ENCODE results near the gene OPA3.
"Not testable (repeated sequence)": the region's sequence is repeated elsewhere in the genome, so short reads cannot be mapped to it uniquely, and the experiment has no call there.

OPA3 gene

DNA sequence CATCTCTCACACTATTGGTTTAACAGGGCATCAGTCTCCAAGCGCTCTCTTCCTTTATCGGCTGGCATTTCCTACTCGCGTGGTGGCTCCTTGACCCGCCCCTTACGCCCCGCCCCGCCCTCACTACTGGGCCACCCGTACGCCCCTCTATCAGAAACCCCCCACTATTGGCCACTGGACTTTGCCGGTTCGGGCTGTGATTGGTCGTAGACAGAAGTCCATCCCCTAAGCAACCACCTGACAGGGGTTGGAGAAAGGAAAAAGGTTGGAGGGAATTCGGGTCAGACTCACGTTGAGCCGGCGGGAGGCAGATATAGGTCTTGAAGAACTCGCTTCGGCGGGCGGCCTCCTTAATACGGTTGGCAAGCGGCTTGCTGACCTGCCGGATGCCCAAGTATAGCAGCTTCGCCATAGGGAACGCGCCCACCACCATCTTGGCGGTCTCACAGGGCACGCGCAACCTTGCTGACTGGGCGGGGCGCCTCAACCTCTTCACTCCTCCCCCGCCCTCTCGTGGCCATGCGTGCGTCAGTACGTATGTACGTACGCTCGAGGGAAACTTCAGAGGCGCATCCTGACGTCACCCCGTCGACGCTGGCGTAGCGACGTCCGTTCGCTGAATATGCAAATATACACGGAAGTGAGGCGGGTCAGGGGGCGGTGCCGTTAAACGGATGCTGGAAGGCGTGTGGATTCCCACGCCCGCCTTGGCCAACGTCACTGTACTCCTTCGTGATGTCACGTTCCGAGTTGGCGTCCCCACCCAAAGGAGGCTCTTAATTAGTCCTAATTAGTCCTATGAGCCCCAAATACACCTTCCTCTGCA is at the start of gene OPA3:
OPA3 (minus strand) TSS at position 471 of the 826 bp plus-strand sequence; CDS start at position 433, 38 bp downstream.
- peak; percentile 100 for DNase-seq (ENCODE audit: low read depth)

DNA sequence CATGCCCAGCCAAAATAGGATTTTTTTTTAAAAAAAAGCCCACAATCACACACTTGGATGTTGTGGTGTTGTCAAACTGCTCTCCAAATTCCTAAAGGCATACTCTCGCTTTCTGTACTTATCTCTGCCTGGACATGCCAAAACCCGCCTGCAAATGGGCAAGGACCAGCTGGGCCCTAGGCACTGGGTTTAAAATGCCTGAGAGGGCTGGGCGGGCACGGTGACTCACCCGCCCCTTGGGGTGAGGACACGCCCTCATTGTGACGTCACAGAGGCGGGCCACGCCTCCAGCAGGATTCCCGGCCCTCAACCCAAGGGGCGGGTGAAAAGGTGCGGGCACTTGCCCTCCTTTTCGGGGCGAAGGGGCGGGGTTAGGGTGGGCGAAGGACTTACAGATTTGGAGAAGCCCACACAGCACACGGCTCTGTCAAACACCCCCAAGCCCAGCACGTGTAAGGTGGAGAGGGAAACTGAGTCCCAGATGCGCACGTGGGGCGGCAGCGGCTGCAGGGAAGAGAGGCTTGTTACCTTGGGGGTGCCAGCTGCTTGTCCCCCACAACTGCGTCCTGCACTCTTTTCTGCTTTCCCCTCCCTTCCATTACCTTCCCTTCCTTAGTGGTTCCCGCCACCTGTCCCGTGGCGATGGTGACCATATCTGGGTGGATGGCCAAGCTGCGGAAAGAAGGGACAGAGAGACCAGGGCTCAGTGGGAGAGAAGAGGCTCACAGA is 48.0 kb upstream of the OPA3 start:
- no peak for DNase-seq (ENCODE audit: low read depth)

DNA sequence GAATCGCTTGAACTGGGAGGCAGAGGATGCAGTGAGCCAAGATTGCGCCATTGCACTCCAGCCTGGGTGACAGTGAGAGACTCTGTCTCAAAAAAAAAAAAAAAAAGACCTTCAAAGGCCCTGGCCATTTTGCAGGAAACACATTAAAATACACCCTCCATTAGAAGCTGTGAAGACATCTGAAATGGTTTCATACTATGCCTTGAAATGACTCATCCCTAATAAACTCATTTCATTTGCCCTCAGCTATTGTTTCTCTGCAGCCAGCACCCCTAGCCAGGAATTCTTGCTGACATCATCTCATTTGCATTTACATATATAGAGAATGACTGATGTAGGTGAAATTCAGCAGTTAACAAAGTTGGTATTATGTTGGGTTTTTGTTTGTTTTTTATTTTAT is 45.9 kb upstream of the OPA3 start:
- no peak for DNase-seq (ENCODE audit: low read depth)

DNA sequence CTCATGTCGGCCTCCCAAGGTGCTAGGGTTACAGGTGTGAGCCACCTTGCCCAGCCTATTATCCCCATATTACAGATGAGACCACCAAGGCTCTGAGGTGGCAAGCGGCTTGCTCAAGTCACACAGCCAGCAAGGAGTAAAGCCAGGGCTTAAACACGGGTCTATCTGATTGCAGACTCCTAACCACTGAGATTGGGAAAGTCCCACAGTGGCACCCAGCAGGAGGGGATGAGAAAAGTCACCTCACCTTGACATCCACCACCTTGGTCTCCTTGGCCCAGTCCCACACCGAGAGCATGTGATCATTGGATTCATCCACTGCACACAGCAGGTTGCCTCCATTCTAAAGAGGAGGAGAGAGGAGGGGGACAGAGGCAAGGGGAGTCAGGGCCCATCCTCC is 45.1 kb upstream of the OPA3 start:
- DNase-seq (ENCODE audit: low read depth): no peak

DNA sequence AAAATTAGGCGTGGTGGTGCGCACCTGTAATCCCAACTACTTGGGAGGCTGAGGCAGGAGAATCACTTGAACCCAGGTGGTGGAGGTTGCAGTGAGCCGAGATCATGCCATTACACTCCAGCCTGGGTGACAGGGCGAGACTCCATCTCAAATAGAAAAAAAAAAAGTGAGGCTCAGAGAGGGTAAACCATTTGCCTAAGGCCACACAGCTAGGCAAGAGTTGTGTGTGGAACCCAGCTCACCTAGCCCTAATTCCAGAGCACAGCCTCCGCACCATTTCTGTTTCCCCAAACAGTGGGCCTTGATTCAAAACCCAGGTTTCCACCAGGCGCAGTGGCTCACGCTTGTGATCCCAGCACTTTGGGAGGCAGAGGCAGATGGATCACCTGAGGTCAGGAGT is 43.6 kb upstream of the OPA3 start:
- DNase-seq (ENCODE audit: low read depth): not testable (repeated sequence)

DNA sequence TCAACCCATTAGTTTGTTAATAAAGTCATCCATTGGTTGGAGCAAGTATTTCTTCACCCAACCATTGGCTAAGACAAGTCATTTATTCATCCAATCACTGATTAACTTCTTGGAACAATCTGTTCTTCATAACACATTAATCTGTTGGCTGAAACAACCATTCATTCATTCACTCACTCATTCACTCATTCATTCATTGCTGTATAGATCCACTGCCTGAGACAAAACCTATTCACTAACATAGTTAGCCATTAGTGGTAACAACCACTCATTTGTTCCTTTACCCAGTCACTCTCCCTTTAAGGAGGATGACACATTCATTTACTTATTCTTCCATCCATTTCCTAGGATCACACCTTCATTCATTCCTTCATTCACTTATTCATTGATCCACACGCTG is 39.4 kb upstream of the OPA3 start:
- DNase-seq (ENCODE audit: low read depth): no peak

DNA sequence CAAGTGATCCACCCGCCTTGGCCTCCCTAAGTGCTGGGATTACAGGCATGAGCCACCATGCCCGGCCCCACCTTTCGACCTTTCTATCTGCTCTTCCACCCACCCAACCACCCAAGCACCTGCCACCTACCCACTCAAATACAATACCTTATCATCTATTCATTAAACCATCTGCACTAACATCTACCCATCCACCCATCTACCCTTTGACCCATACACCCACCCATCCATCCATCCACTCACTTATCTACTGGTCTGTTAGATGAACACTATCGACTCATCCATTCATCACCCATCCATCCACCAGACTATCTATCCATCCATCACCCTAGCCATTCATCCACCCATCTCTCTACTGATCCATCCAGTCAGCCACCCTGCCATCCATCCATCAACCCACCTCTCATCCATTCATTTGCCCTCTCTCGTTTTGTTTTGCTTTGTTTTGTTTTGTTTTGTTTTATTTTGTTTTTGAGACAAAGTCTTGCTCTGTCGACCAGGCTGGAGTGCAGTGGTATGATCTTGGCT is 37.4 kb upstream of the OPA3 start:
- no peak for DNase-seq (ENCODE audit: low read depth)

DNA sequence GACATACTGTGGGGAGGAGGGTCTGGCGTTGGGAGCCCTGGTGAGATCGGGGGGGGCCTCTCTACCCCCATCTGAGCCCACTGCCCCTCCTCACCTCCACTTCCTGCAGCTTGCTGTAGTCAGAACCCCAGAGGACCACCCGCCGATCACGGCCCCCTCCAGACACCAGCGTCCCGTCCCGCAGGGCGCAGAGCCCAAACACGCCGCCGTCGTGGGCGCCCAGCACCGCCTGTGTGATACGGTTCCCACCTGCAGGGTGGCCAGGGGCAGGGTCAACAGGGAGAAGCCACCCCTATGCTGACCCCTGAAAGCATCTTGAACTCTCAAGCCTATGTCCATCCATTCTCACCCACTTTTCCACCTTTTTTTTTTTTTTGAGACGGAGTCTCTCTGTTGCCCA is 36.8 kb upstream of the OPA3 start:
- no peak for DNase-seq (ENCODE audit: low read depth)

DNA sequence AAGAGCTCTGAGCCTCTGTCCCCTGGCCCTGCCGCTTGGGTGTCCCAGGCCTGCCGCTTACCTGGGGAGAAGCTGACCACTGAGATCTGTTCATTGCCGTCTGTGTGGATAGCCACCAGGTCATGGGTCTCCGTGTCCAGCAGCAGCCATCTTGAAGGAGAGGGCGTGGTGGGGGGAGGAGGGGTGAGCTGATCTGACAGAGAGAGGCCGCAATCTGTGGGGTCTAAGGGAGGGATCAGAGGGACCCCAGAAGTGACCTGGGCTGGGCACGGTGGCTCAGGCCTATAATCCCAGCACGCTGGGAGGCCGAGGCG is 32.1 kb upstream of the OPA3 start:
- no peak for DNase-seq (ENCODE audit: low read depth)

DNA sequence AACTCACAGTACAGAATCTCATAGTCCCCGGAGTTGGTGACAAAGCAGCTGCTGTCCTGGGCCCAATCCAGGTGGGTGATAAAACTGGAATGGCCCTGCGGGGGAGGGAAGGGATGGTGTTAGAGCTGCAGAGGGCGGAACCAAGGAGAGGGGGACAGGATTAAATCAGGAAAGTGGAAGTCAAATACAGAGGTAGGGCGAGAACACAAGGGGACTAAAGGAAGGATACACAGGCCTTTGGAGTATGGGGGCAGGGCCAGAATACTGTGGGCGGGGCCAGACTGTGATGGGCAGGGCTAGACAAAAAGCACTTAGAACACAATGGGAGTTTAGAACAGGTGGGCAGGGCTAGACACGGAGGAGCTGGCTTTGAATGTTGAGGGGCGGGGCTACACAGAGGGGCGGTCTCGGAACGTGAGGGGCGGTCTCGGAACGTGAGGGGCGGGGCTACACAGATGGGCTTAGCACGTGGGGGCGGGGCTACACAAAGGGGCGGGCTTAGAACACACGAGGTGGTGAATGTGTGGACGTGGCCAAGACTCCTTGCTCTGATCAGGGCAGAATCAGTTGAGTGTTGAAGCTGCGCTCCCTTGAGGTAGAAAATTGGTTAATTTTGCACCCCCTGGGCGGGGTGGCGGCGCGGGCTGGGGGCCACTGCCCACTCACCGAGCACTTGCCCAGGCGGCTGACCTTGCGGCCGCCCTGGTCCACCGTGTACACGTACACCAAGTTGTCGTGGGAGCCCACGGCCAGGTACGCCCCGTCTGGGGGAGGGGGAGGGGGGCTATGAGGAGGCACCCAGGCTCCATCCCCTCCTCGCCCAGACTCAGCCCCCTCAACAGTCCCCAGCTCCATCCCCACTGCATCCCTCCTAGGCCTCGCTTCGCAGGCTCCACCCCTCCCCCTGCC is 31.4 kb upstream of the OPA3 start:
- DNase-seq (ENCODE audit: low read depth): peak; percentile 49

DNA sequence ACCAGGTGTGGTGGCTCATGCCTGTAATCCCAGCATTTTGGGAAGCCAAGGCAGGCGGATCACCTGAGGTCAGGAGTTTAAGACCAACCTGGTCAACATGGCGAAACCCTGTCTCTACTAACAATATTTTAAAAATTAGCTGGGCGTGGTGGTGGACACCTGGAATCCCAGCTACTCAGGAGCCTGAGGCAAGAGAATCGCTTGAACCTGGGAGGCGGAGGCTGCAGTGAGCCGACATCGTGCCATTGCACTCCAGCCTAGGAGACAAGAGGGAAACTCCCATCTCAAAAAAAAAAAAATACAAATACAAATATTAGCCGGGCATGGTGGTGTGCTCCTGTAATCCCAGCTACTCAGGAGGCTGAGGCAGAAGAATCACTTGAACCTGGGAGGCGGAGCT is 30.5 kb upstream of the OPA3 start:
- DNase-seq (ENCODE audit: low read depth): not testable (repeated sequence)

DNA sequence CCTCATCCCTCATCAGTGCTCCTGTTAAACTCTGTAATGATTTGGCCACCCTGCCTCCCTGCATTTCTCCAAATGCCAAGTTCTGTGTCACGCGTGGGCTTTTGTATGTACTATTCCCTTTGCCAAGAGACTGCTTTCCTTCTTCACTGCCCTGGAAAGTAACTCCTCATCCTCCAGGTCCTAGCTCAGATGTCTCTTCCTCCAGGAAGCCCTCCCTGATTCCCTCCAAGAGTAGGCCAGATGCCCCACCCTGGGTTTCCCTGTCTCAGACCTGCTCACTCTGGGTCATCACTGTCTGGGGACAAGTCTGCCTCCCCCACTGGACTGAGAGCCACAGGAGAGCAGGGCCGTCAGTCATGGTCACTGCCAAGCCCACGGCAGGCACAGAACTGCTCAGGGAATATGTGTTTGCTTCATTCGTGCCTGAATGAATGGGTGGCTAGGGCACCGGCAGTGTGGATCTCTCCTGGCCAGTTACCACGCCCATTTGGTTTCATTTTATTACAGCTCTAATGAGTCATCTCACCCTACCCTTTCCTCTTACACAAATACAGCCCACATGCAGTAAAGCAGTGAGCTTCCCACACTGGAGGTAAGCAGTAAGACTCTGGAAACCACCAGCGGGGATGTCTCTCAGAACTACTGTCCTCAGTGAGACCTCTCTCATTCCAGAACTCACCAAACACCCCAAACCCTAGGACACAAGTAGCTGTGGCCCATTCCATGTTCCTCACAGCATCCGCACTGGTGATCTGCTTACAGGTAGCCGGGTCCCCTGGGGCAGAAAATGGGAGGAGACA is 29.5 kb upstream of the OPA3 start:
- peak; percentile 11 for DNase-seq (ENCODE audit: low read depth)

DNA sequence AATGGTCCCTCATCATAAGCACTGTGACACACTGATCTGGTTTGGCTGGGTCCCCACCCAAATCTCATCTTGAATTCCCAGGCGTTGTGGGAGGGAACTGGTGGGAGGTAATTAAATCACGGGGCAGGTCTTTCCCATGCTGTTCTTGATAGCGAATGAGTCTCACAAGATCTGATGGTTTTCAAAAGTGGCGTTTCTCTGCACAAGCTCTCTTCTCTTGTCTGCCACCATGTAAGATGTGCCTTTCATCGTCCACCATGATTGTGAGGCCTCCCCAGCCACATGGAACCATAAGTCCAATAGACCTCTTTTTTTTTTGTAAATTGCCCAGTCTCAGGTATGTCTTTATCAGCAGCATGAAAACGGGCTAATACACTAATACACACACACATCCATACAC is 24.3 kb upstream of the OPA3 start:
- no peak for DNase-seq (ENCODE audit: low read depth)

DNA sequence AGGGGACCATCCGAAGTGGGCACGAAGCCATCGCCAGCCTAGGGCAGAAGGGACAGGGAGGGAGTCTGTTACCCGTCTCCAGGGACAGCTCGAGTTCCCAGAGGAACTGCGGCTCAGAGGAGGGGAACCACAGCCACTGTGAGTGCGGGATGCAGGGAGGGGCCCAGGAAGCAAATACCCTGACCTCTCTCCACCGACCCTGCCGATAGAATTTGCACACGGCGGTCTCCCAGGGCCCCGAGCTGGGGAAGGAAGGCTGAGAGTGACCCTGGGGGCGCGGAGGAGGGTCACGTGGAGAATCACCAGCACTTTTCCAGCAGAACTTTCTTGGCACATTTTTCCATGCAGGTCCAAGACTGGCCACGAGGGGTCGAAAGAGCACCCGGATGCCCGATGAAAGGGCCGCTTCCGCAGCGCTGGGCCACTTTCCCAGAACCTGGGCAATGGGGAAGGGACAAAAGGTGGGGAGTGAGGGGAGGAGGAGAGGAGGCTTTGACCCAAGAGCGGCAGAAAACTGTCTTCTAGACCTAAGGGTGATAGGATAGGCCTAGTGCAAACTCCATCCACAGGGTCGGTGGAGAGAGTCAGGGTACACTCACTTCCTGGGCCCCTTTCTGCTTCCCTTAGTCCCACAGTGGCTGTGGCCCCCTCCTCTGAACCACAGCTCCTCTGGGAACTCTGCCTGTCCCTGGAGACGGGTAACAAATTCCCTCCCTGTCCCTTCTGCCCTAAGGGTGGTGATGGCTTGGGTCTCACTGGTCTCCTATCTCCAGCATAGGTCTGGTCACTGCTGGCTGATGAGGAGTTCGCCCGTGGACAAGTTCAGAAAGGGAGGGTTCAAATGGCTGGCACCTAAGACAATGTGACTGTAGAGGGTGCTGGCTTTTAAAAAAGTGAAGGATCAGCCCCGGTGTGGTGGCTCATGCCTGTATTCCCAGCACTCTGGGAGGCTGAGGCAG is 22.7 kb upstream of the OPA3 start:
- no peak for DNase-seq (ENCODE audit: low read depth)

DNA sequence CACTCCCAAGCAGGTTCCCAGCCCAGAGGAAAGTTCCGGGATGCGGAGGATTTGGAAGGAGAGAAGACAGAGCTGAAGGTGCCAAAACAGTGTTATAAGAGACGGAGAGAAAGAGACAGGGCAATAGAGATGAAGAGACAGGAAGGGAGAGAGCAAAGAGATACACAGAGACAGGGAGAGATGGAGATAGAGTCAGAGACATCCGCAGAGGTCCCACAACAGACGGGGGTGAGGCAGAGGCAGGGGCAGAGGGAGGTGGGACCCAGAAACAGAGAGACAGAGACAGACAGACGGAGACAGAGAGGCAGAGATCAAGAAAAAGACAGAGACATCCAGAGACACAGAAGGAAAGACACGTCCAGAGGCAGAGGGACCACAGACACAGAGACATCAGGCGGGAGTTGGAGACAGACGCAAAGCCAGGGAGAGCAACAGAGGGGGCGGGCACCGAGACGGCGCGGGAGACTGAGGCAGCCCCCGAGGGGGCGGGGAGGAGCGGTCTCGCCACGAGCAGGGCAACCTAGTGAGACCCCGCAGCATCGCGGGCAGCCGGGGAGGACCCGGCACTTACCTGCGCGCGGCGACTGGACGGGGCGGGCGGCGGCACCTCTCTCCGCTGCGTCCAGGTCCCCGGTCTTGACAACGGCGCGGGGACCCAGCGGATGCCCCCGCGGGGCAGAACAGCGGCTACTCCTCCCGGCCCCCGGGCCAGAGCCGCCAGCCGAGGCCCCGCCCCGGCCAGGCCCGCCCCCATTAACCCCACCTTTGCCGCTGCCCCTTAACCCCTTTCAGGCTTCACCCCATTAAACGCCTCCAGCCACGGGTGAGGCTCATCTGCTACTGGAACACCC is 17.1 kb upstream of the OPA3 start, which contains the start of gene GPR4:
GPR4 (minus strand) TSS at position 689 of the 851 bp plus-strand sequence. CDS start 10,346 bp downstream, outside the sequence.
- no peak for DNase-seq (ENCODE audit: low read depth)

DNA sequence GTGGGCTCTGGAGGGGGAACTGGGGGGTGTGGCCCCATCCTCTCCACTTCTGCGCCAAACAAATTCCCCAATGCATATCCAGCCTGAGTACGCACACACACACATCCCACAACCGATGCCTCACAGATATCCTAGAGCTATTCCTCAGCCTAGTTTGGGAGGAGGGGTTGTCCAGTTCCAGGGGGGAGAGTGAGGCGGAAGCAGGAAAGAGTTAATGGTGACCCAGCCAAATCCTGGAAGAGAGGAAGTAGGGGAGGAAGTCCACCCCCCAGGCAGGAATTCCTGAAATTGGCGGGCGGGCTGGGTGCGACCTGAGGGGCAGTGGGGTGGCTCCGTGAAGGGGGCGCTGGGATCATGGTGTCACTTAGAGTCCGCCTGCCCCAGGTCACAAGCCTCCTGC is 16.5 kb upstream of the OPA3 start:
- DNase-seq (ENCODE audit: low read depth): no peak

DNA sequence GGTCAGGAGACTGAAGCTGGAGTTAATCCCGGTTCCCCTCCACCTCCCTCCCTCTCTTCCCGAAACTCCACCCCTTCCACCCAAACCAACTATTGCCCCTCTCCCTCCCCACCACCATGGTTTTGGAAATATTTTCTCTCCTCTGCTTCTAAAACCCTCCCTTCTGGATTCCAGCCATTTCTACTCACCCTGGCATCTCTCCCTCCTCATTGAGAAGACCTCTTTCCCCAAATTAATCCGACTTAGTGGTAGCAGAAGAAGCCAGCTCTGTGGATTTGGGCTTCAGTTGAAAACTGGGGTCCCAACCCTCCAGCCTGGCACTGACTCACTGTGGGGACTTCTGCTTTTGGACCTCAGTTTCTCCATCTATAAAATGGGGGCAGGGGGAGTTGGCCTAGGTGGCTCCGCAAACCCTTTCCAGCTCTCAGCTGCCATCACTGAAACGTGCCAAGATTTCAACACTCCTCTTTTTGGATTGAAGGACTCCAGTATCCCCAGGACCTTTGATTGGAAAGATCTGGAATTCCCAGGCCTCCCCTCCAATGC is 15.8 kb upstream of the OPA3 start:
- DNase-seq (ENCODE audit: low read depth): no peak

DNA sequence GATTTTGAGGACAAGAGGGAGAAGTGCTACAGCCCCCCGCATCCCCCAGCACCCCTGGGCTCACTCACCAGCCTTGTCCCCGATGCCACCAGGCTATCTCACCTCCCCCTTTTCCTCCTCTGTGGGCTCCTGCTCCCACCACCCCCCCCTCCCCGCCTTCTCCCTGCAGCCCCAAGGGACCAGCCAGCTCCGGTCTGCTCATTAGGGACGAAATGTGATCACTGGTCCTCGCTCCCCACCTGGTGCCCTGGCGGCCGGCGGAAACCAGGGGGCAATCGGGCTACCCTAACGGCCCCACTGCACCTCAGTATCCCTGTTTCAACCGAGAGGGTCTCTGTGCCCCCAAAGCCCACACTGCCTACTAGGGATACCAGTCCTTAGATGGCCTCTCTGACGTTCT is 14.7 kb upstream of the OPA3 start:
- no peak for DNase-seq (ENCODE audit: low read depth)
